GM12864 (cell line): ENCODE measurements around the gene CFL2.

ENCODE experiments used
- DNase-seq: peaks from one replicate; pipeline ENCODE4 v3.0.0-alpha.2; 2011; ENCODE audit warnings: low read depth
- H3K4me3 ChIP-seq: 2 replicates; pipeline ENCODE4 v1.5.1; 2011; ENCODE audit warnings: mild to moderate bottlenecking, low read depth, low read length, control low read depth
- CTCF ChIP-seq: IDR thresholded peaks from 2 replicates; pipeline ENCODE4 v1.5.1; 2011; ENCODE audit warnings: low read depth, mild to moderate bottlenecking, moderate library complexity, low read length, control low read depth, inconsistent platforms; ENCODE audit errors: missing control alignments

CFL2 gene

DNA sequence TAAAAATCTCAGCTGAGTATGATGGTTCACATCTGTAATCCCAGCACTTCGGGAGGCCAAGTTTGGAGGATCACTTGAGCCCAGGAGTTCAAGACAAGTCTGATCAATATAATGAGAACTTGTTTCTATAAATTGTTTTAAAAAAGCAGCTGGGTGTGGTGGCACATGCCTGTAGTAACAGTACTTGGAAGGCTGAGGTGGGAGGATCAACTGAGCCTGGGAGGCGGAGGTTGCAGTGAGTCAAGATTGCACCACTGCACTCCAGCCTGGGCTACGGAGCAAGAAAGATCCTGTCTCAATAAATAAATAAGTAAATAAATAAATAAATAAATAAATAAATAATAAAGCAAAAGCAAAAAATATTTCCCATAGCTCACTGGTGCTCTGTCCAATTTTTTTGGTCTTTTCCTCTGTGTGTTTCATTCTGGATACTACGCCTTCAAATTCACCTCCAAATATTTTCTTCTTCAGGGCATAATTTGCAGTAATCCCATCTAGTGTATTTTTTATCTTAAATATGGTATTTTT is 51.8 kb downstream of the CFL2 start:
- no peak overlapping the region for H3K4me3 ChIP-seq

GRCh38 chr14:34660796-34661195 is 53.6 kb downstream of the CFL2 start:
- H3K4me3 ChIP-seq = no peak overlapping the region
- no peak for DNase-seq
- no peak for TF ChIP-seq CTCF

More for the DNA sequence above, 51.8 kb downstream of the CFL2 start:
- TF ChIP-seq CTCF = no peak
- DNase-seq = no peak
